GM12878 (cell line): Measurements from ENCODE around the gene GLT6D1. TPM values are rescaled to one million over a fixed set of nuclear protein-coding genes. Genes with fewer than 3 reads are reported as not detected.
"Not testable (repeated sequence)": the region's sequence is repeated elsewhere in the genome, so short reads cannot be mapped to it uniquely, and the experiment has no call there.

ENCODE experiments used
- ATAC-seq: fragments of 200-7000 bp; cut with Tn5 transposase; 3 replicates; pipeline ENCODE4 v1.9.1; 2020; ENCODE audit warnings: mild to moderate bottlenecking, moderate library complexity
- BruUV-seq: library from RNA; stranded (reverse); fragments of 400-500 nt; replicated peaks from 2 replicates; lab custom pipeline; 2021; lab: Mats Ljungman, UMichigan
- CTCF ChIA-PET: fragments of 300-600 bp; sonication (Branson Sonifier 250); formaldehyde crosslinking; extraction: SDS; loops from one replicate; lab custom pipeline; 2021; ENCODE audit warnings: inconsistent platforms; lab: Yijun Ruan, JAX
- POLR2A ChIA-PET: fragments of 350-600 bp; formaldehyde crosslinking; extraction: SDS; loops from one replicate; lab custom pipeline; 2021; ENCODE audit warnings: inconsistent platforms; lab: Charles Lee
- RAD21 ChIA-PET: fragments of 300-600 bp; sonication (Branson Sonifier 250); formaldehyde crosslinking; loops from one replicate; lab custom pipeline; 2023; ENCODE audit warnings: antibody characterized with exemption; ENCODE audit not compliant: unreplicated experiment; lab: Charles Lee
- SMC1A ChIA-PET: fragments of 300-600 bp; sonication (Branson Sonifier 250); formaldehyde crosslinking; loops from one replicate; lab custom pipeline; 2023; ENCODE audit not compliant: unreplicated experiment, uncharacterized antibody; lab: Charles Lee
- DNase-seq: peaks from one replicate; pipeline ENCODE4 v3.0.0-alpha.2; 2011; ENCODE audit warnings: low read depth, low spot score
- FAIRE-seq: peaks from 3 replicates; lab custom pipeline; 2011; peaks lifted over from hg19 to GRCh38; lab: Jason Lieb, UNC
- H2AFZ ChIP-seq: 2 replicates; pipeline ENCODE4 v1.6.0; 2011; ENCODE audit warnings: low read depth, low read length, control low read depth; ENCODE audit not compliant: control insufficient read depth
- H3K27ac ChIP-seq: 2 replicates; pipeline ENCODE4 v1.5.1; 2011; ENCODE audit warnings: control low read depth; ENCODE audit not compliant: control insufficient read depth, insufficient read depth
- H3K27me3 ChIP-seq, 2 experiments: replicated peaks in 1 of 2; 2 replicates each; pipeline versions ENCODE4 v1.6.0 to v1.6.1; 2011; ENCODE audit warnings: low read length in 1 of 2; ENCODE audit not compliant: control insufficient read depth in 2 of 2, insufficient read depth in 2 of 2
- H3K36me3 ChIP-seq, 2 experiments: 2 replicates each; pipeline ENCODE4 v1.5.1; 2011; ENCODE audit warnings: low read length in 1 of 2; ENCODE audit not compliant: control insufficient read depth in 2 of 2, insufficient read depth in 2 of 2
- H3K4me1 ChIP-seq: 2 replicates; pipeline ENCODE4 v1.6.1; 2011; ENCODE audit warnings: mild to moderate bottlenecking, low read length, moderate library complexity, mixed read lengths; ENCODE audit not compliant: control insufficient read depth, insufficient read depth
- H3K4me2 ChIP-seq: 2 replicates; pipeline ENCODE4 v1.6.0; 2011; ENCODE audit warnings: control low read depth; ENCODE audit not compliant: control insufficient read depth, insufficient read depth
- H3K4me3 ChIP-seq: fragments of 200-600 bp; sonication (generic); 2 replicates; pipeline ENCODE4 v1.5.1; 2016
- H3K79me2 ChIP-seq: 2 replicates; pipeline ENCODE4 v1.6.0; 2011; ENCODE audit warnings: low read length; ENCODE audit not compliant: control insufficient read depth, insufficient read depth
- H3K9ac ChIP-seq: 2 replicates; pipeline ENCODE4 v1.8.0; 2011; ENCODE audit warnings: low read length, control low read depth, mixed read lengths; ENCODE audit not compliant: control insufficient read depth, insufficient read depth
- H3K9me3 ChIP-seq: replicated peaks from 3 replicates; pipeline ENCODE4 v1.5.1; 2011; ENCODE audit warnings: mild to moderate bottlenecking, low read length; ENCODE audit not compliant: control insufficient read depth, insufficient read depth
- H4K20me1 ChIP-seq: 2 replicates; pipeline ENCODE4 v1.6.0; 2011; ENCODE audit not compliant: control insufficient read depth, insufficient read depth
- GABPA ChIP-seq: IDR thresholded peaks from 2 replicates; pipeline ENCODE4 v1.6.1; 2014; ENCODE audit warnings: antibody characterized with exemption, low read depth, mild to moderate bottlenecking, inconsistent platforms
- HCFC1 ChIP-seq: fragments of 150-350 bp; IDR thresholded peaks from 2 replicates; pipeline ENCODE4 v1.6.1; 2014; ENCODE audit warnings: low read length
- SMAD1 ChIP-seq: fragments of 450-650 bp; IDR thresholded peaks from 2 replicates; pipeline ENCODE4 v1.6.1; 2018; ENCODE audit warnings: mild to moderate bottlenecking, low read depth; ENCODE audit not compliant: partially characterized antibody
- ZNF217 ChIP-seq: fragments of 450-650 bp; IDR thresholded peaks from 2 replicates; pipeline ENCODE4 v1.6.1; 2017; ENCODE audit warnings: antibody characterized with exemption, mild to moderate bottlenecking
- WGBS: methylation state at CpG from one replicate; pipeline ENCODE4 v1.1.6; 2016; ENCODE audit warnings: low lambda C conversion rate; ENCODE audit not compliant: insufficient replicate concordance, insufficient coverage; ENCODE audit errors: missing lambda C conversion rate; 5-methylcytosine and 5-hydroxymethylcytosine counted together
- in situ Hi-C: fragments of 300-500 bp; cut with MboI; formaldehyde crosslinking; loops from 9 replicates; pipeline ENCODE4 v1.14.3; 2018; ENCODE audit warnings: mixed read lengths
- intact Hi-C: fragments of 100-400 bp; cut with micrococcal nuclease; formaldehyde crosslinking; loops from one replicate; pipeline ENCODE4 v1.14.2; 2022; ENCODE audit not compliant: unreplicated experiment
- polyA plus RNA-seq, 11 experiments: library from polyadenylated mRNA; depleted of rRNA in 4 of 11; unstranded in 6 of 11; stranded (reverse) in 5 of 11; fragments of >200 nt; fragmentation: Nextera tagmentation in 4 of 11; fragmentation: Illumina TruSeq in 1 of 11; extraction: Ambion mirVana in 4 of 11; extraction: Trizol in 1 of 11; gene quantifications; 1 replicate in 1 of 11; 2 replicates in 10 of 11; pipeline versions ENCODE4 v1.2.1 to v1.2.3, GENCODE V29; 2011 to 2016; ENCODE audit warnings: inconsistent platforms in 2 of 11, missing spikeins in 2 of 11, low read depth in 1 of 11
- total RNA-seq, 4 experiments: library from RNA; depleted of rRNA in 3 of 4; stranded (reverse); fragments of >200 nt in 3 of 4; fragmentation: Illumina TruSeq in 1 of 4; extraction: Trizol in 1 of 4; gene quantifications; 2 replicates each; pipeline versions ENCODE4 v1.2.1 to v1.2.3, GENCODE V29; 2013 to 2021
- TF ChIP-seq, protein P1 (sequence below): fragments of 450-650 bp; IDR thresholded peaks from 2 replicates; pipeline ENCODE4 v1.6.1; 2017; ENCODE audit warnings: mild to moderate bottlenecking, moderate library complexity
- TF ChIP-seq, protein P2 (sequence below): IDR thresholded peaks from 2 replicates; pipeline ENCODE4 v1.6.1; 2011; ENCODE audit warnings: borderline replicate concordance, low read depth, mild to moderate bottlenecking, moderate library complexity, low read length; ENCODE audit not compliant: insufficient read depth, poor library complexity, severe bottlenecking
- TF ChIP-seq, protein P3 (sequence below): fragments of 450-650 bp; IDR thresholded peaks from 2 replicates; pipeline ENCODE4 v1.6.1; 2018; ENCODE audit warnings: borderline replicate concordance, mild to moderate bottlenecking; ENCODE audit not compliant: partially characterized antibody
- TF ChIP-seq, protein P4 (sequence below): fragments of 450-650 bp; IDR thresholded peaks from 2 replicates; pipeline ENCODE4 v1.6.1; 2016; ENCODE audit warnings: mild to moderate bottlenecking

The GLT6D1 gene
- total and polyA plus RNA-seq, 10 of the 15 experiments (the other 5 are each of a cell fraction or from before 2014, with no cell fraction given): not detected

DNA sequence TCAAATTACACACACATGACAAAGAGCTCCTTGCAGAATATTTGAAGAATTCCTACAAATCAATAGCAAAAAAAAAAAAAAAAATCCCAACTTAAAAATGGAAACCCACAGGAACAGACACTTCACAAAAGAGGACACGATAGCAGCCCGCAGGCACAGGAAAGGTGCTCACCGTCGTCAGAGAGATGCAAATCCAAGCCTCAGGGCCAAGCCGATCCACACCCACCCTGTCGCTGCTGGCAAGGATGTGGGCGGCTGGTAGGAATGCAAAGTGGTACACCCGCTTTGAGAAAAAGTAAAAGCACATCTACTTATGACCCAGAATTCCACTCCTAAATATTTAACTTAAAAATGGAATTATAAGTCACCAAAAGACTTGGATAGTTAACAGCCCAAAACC is 34.6 kb upstream of the GLT6D1 start (continued):
- TF ChIP-seq GABPA: no peak
- no peak for TF ChIP-seq ZNF217
- TF ChIP-seq, protein P1, sequence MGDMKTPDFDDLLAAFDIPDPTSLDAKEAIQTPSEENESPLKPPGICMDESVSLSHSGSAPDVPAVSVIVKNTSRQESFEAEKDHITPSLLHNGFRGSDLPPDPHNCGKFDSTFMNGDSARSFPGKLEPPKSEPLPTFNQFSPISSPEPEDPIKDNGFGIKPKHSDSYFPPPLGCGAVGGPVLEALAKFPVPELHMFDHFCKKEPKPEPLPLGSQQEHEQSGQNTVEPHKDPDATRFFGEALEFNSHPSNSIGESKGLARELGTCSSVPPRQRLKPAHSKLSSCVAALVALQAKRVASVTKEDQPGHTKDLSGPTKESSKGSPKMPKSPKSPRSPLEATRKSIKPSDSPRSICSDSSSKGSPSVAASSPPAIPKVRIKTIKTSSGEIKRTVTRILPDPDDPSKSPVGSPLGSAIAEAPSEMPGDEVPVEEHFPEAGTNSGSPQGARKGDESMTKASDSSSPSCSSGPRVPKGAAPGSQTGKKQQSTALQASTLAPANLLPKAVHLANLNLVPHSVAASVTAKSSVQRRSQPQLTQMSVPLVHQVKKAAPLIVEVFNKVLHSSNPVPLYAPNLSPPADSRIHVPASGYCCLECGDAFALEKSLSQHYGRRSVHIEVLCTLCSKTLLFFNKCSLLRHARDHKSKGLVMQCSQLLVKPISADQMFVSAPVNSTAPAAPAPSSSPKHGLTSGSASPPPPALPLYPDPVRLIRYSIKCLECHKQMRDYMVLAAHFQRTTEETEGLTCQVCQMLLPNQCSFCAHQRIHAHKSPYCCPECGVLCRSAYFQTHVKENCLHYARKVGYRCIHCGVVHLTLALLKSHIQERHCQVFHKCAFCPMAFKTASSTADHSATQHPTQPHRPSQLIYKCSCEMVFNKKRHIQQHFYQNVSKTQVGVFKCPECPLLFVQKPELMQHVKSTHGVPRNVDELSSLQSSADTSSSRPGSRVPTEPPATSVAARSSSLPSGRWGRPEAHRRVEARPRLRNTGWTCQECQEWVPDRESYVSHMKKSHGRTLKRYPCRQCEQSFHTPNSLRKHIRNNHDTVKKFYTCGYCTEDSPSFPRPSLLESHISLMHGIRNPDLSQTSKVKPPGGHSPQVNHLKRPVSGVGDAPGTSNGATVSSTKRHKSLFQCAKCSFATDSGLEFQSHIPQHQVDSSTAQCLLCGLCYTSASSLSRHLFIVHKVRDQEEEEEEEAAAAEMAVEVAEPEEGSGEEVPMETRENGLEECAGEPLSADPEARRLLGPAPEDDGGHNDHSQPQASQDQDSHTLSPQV: no peak
- TF ChIP-seq SMAD1: no peak
- no peak for TF ChIP-seq HCFC1
- TF ChIP-seq, protein P2, sequence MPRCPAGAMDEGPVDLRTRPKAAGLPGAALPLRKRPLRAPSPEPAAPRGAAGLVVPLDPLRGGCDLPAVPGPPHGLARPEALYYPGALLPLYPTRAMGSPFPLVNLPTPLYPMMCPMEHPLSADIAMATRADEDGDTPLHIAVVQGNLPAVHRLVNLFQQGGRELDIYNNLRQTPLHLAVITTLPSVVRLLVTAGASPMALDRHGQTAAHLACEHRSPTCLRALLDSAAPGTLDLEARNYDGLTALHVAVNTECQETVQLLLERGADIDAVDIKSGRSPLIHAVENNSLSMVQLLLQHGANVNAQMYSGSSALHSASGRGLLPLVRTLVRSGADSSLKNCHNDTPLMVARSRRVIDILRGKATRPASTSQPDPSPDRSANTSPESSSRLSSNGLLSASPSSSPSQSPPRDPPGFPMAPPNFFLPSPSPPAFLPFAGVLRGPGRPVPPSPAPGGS: no peak
- TF ChIP-seq, protein P3, sequence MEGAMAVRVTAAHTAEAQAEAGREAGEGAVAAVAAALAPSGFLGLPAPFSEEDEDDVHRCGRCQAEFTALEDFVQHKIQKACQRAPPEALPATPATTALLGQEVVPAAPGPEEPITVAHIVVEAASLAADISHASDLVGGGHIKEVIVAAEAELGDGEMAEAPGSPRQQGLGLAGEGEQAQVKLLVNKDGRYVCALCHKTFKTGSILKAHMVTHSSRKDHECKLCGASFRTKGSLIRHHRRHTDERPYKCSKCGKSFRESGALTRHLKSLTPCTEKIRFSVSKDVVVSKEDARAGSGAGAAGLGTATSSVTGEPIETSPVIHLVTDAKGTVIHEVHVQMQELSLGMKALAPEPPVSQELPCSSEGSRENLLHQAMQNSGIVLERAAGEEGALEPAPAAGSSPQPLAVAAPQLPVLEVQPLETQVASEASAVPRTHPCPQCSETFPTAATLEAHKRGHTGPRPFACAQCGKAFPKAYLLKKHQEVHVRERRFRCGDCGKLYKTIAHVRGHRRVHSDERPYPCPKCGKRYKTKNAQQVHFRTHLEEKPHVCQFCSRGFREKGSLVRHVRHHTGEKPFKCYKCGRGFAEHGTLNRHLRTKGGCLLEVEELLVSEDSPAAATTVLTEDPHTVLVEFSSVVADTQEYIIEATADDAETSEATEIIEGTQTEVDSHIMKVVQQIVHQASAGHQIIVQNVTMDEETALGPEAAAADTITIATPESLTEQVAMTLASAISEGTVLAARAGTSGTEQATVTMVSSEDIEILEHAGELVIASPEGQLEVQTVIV: no peak
- TF ChIP-seq, protein P4, sequence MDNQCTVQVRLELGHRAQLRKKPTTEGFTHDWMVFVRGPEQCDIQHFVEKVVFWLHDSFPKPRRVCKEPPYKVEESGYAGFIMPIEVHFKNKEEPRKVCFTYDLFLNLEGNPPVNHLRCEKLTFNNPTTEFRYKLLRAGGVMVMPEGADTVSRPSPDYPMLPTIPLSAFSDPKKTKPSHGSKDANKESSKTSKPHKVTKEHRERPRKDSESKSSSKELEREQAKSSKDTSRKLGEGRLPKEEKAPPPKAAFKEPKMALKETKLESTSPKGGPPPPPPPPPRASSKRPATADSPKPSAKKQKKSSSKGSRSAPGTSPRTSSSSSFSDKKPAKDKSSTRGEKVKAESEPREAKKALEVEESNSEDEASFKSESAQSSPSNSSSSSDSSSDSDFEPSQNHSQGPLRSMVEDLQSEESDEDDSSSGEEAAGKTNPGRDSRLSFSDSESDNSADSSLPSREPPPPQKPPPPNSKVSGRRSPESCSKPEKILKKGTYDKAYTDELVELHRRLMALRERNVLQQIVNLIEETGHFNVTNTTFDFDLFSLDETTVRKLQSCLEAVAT: no peak

DNA sequence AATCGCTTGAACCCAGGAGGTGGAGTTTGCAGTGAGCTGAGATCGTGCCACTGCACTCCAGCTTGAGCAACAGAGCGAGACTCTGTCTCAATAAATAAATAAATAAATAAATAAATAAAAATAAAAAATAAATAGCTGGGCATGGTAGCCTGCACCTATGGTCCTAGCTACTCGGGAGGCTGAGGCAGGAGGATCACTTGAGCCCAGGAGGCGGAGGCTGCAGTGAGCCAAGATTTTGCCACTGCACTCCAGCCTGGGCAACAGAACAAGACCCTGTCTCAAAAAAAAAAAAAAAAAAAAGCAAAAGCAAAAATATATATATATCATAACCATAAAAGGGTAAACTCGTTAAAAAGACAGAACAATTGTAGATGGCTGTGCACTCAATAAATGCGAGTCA is 33.4 kb upstream of the GLT6D1 start:
- SMC1A ChIA-PET: interaction anchor here (0.6 kb wide), 1 partner anchor 52 kb away, joined by 3 read pairs; no protein-coding TSS in a partner anchor
- FAIRE-seq, H3K36me3 ChIP-seq, H3K9ac ChIP-seq, H3K27me3 ChIP-seq, DNase-seq, in situ Hi-C loops, CTCF ChIA-PET, H3K9me3 ChIP-seq, H3K4me3 ChIP-seq, RAD21 ChIA-PET, POLR2A ChIA-PET, H2AFZ ChIP-seq, H3K4me1 ChIP-seq, H4K20me1 ChIP-seq, intact Hi-C loops, BruUV-seq, ATAC-seq, H3K27ac ChIP-seq, H3K79me2 ChIP-seq, H3K4me2 ChIP-seq: not testable (repeated sequence)
- WGBS: 41% methylated on average over 7 of the region's 7 CpGs
